Activated T-helper 9 cell treated with anti-CD3 and anti-CD28 coated beads, Interleukin-2, amount 50 U/mL, for 16 hours (primary cell): ENCODE data around the gene CACNA2D3.

Experiments used
- DNase-seq: peaks from one replicate; pipeline ENCODE4 v3.0.0-alpha.2; 2020; ENCODE audit warnings: low read depth

Gene CACNA2D3

DNA sequence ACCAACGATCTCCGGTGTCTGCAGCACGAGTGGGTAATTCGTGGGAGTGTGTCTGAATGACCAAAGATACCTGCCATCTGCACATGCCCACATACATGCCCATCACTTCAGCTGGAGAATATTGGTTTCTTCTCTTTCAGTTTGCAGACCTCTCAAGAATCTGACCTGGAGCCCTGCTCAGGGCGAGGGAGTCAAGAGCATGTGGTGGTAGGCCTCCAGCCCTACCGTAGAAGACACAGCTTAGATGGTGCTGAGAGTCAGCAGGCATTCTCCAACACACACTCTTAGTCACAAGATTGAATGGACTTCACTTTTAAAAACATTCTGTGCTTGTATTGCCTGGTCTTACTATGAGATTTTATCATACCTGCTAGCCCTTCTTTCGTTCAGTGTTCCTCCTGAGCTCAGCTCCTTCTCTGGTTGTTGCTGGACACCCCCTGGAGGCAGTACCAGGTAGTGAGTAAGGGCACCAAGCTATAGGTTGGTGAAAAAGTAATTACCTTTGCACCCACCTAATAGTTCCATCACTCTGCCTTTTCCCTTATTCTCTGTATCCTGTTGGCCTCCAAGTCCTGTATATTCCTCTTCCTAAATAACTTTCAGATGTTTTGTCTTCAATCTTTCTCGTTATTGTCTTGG, 252.0 kb downstream of the CACNA2D3 start:
- no peak for DNase-seq

DNA sequence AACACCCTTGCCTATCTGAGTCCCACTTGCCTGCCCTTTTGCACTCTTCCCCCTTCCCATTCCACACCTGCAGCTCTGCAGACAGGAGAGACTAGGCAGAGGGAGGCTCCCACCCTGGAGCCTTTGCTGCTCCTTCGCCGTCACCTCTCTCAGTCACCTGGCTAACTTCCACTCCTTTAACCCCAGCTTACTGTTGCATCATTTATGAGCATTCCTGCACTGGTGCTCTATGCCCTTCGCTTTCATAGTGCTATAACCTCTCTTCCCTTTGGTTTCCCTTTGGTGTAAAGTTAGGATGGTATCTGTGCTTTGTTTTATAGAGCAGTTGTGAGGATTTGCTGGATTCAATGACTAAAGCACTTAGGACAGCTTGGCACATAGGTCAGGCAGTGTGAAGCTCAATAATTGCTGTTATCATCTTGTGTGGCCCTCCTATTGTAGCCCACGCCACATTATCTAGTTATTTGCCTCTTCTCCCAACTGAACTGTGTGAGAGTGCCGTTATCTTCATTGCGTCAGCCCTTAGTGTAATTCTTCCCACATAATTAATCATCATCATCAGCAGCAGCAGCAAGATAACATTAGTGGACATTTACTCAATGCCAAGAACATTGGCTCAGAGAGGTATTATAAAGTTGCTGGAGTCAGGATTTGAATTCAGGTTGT, 253.9 kb downstream of the CACNA2D3 start:
- no peak for DNase-seq

- DNase-seq = no peak
Observed at GRCh38 chr3:54376939-54377578, 254.7 kb downstream of the CACNA2D3 start.

DNA sequence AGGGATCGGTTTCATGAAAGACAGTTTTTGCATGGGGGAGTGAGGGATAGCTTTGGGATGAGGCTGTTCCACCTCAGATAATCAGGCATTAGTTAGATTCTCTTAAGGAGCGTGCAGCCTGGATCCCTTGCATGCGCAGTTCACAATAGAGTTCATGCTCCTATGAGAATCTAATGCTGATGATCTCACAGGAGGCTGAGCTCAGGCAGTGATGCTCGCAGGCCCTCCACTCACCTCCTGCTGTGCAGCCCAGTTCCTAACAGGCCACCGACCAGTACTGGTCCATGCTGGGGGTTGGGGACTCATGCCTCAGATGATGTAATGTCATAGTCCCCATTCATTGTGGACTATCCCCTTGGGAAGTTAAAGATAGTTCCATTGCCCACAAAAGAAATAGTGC, 255.8 kb downstream of the CACNA2D3 start:
- DNase-seq = no peak

DNA sequence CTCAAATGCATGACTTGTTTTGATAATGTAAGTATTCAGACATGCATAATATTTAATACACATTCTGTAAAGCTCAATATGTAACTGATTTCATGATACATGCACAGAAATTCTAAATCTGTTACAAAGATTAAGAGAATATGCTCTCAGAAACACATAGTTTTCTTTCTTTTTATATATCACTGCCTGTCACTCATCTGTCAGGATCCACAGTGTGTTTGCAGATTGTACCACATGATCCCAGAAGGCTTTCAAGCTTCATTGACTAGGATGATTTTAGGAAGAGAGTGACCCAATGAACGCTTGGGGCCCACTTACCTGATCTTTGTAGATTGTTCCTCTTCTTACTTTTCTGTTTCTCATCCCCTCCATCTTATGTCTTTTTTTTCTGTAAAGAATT, 261.9 kb downstream of the CACNA2D3 start:
- DNase-seq = no peak

GRCh38 chr3:54390582-54390981, 268.2 kb downstream of the CACNA2D3 start:
- no peak for DNase-seq

- no peak for DNase-seq
Observed at GRCh38 chr3:54393150-54393549, 270.8 kb downstream of the CACNA2D3 start.

- DNase-seq = no peak
Observed at GRCh38 chr3:54408328-54408727, 286.0 kb downstream of the CACNA2D3 start.

DNA sequence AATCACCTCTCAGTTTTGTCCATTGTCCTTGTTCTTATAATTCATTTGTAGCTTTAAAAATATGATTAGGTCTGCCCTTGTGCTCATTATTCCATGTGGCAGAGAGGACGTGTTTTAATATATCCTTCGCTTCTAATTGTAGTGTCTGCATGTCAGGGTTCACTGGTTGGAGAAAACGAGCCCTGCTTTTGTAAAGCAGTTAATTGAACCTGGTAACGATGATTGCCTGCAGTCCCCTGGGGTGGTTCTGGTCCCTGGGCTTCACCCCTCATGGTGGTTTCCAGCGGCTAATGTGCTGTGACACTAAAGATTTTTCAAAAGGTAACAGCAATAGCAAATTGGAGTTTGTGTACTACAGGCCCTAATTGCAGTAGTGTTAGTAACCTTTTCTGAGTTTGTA, 299.6 kb downstream of the CACNA2D3 start:
- DNase-seq = no peak

DNA sequence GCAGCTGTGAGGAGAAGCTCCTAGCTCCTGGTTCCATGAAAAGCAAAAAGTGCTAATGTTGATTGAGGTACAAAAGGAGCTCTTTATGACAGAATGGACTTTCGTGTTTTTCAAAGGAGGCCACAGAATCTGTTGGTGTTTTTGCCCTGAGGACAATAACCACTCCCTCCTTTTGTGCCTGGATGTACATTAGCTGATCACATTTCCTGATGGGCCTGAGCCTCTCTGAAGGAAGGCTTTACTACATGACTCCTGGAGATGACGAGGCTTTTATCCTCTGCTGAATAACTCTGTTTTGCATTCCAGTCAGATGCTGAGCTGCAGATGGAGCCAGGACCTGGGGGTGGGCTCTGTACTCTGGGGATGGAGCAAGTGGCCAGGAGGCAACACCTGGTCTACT, 301.9 kb downstream of the CACNA2D3 start:
- DNase-seq = no peak

GRCh38 chr3:54426381-54426780, 304.0 kb downstream of the CACNA2D3 start:
- no peak for DNase-seq

GRCh38 chr3:54427501-54427900, 305.1 kb downstream of the CACNA2D3 start:
- DNase-seq = no peak

DNA sequence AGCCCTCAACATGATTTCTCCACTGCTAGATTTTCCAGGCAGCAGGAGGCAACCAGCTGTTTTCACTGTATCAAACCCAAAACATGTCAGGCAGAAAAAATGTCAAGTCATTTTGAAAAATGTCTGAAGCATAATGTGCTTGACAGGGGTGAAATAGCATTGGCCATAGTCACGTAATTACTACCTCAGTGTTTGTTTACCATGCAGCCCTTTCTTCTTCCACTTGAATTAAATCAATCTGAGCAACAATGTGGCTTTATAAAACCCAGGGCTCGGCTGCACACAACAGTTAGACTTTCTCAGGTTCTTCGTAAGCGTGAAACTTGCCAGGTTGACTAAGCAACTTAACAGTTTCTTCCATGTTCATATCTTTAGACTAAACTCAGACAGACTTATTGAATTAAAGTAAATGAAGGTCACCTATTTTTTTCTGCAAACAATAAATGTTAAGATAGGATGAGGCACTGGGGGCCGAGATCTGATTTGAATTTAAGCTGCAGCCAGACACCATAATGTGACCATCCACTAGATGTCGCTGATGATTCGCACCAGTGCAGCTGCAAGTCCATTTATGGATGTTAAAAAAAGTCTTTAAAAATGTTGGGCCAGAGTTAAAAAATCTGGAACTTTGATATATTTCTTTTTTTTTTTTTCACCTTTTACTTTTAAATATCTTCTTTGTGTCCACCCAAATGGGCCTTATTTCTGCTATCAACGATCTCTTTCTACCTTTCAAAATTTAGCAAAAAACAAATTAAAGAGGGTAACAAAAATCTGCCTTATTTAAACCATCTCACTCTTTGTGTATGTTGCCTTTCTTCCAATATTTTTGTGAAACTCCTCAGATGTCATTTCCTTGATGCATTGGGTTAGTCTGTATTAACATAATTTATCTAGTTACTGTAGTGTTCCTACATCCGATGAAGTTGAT, 305.9 kb downstream of the CACNA2D3 start:
- no peak for DNase-seq

- DNase-seq = no peak
Observed at GRCh38 chr3:54432975-54433374, 310.6 kb downstream of the CACNA2D3 start.

DNA sequence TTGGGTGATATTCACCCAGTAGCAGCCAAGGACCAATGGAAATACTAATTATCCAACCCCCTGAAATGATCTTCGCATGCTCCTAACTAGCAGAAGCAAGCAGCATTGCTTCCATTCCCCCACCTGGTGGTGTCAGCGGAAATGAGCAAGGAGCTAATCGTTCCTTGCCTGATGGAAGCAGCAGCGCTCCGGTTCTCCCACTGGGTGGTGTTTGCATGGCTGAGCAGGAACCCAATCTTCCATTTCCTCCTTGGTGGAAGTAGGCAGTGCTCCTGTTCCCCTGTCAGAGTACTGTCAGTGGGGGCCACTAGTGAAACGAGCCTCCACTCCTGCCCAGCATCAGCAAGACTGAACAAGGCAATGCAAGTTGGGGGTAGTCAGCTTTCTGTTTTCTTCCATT, 311.5 kb downstream of the CACNA2D3 start:
- no peak for DNase-seq

DNA sequence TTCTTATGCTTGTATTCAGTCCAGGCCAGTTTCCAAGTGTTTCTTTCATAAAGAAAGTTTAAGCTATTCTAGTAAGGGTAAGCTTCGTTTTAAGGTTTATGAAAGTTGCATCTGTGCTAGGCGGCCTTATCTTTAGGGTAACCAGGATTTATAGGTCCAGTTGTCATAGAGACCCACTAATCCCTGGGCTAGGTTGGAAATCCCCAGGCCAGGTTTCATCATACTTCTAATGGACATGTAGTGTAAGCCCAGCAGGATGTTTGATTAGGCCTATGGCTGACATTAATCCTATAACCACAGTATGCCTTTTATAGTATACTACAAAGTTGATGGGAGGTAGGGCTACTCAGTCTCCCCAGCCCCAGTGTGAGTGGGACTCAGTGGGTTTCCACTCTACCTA, 312.4 kb downstream of the CACNA2D3 start:
- no peak for DNase-seq

GRCh38 chr3:54437271-54437670, 314.9 kb downstream of the CACNA2D3 start:
- DNase-seq = no peak

DNA sequence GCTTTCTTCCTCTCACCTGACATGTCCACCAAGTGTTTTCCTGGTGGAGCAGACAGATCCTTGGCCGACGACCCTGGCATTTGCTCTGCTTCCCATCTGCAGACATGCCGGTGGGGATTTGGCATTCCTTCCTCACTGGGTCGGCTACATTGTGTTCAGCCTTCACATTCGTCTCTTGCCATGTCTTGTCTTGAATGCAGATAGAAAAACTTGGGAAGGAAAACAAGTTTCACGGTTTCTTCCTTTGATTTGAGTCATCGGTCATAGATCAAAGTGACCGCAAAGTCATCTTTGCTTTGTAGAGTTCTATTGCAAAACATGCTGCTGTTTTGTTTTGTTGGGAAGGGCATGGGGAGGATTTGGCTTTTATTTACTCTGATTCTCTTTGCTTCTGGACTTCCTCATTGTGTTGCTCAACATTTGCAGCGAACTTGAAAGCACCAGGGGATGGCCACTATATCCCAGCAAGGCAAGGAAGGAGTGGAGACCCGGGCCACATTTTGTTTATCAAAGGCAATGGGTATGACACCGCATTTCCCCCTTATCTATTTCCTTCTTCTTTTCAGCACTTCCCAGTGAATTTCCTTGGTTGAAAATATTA, 321.3 kb downstream of the CACNA2D3 start:
- DNase-seq = no peak

- no peak for DNase-seq
Observed at GRCh38 chr3:54445630-54446029, 323.3 kb downstream of the CACNA2D3 start.

DNA sequence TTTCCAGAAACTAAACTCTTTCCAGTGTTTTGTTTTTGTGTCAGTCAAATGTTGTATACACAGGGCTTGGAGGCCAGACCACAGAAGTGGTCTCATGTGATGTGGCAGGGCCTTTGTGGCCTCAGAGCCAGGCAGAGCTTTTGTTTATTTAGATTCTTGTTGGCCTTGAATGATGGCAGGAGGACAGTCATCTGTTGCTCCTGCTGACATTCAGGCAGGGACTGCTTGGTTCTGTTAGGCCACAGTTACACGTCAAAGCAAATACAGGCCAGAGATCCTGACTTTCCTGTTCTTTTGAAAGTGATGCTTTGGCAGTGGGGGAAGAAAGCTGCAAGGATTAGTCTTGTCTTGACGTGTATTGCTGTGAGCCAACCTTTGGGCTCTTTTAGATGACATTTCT, 325.1 kb downstream of the CACNA2D3 start:
- no peak for DNase-seq

GRCh38 chr3:54454806-54455205, 332.5 kb downstream of the CACNA2D3 start:
- no peak for DNase-seq

DNA sequence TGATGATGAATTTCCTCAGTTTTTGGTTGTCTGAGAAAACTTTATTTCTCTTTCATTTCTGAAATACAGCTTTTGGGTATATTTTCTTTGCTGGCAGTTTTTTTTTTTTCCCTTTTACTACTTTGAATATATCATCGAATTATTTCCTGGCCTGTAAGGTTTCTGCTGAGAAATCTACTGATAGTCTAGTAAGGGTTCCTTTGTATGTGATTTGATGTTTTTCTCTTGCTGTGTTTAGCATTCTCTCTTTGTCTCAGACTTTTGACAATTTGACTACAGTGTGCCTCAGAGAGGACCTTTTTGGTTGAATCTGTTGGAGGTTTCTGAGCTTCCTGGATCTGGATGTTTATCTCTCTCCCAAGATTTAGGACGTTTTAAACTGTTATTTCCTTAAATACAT, 336.0 kb downstream of the CACNA2D3 start:
- no peak for DNase-seq
